CD4-positive, alpha-beta T cell treated with Interleukin-4 for 4 hours (primary cell): ENCODE results near the gene EGFL6.
A peak's percentile ranks its signal among the peaks of the same experiment; 100 is the strongest.
"Not testable (repeated sequence)": the region's sequence is repeated elsewhere in the genome, so short reads cannot be mapped to it uniquely, and the experiment has no call there.

Experiments used
- DNase-seq: peaks from one replicate; pipeline ENCODE4 v3.0.0-alpha.2; 2020

Gene EGFL6

GRCh38 chrX:13654116-13654515, 84.7 kb downstream of the EGFL6 start:
- DNase-seq: no peak

- no peak for DNase-seq
These were observed 86.3 kb downstream of the EGFL6 start for GRCh38 chrX:13655674-13656073.

GRCh38 chrX:13658602-13659001, 89.2 kb downstream of the EGFL6 start:
- DNase-seq: peak; percentile 73

GRCh38 chrX:13659063-13659462, 89.7 kb downstream of the EGFL6 start:
- no peak for DNase-seq

GRCh38 chrX:13661735-13662288, 92.4 kb downstream of the EGFL6 start:
- no peak for DNase-seq

GRCh38 chrX:13662355-13662791, 93.0 kb downstream of the EGFL6 start:
- DNase-seq: no peak

- no peak for DNase-seq
These were observed 94.6 kb downstream of the EGFL6 start for GRCh38 chrX:13664020-13664419.

GRCh38 chrX:13666836-13667235, 97.4 kb downstream of the EGFL6 start:
- DNase-seq: no peak

GRCh38 chrX:13667919-13668318, 98.5 kb downstream of the EGFL6 start:
- no peak for DNase-seq

- peak; percentile 74 for DNase-seq
These were observed 99.9 kb downstream of the EGFL6 start for GRCh38 chrX:13669246-13669737.

- not testable (repeated sequence) for DNase-seq
These were observed 100.4 kb downstream of the EGFL6 start for GRCh38 chrX:13669755-13670154.

GRCh38 chrX:13670197-13670596, 100.8 kb downstream of the EGFL6 start:
- DNase-seq: no peak

- no peak for DNase-seq
These were observed 103.6 kb downstream of the EGFL6 start for GRCh38 chrX:13673016-13673415.

GRCh38 chrX:13676885-13677284, 107.5 kb downstream of the EGFL6 start:
- no peak for DNase-seq

- DNase-seq: not testable (repeated sequence)
These were observed 110.3 kb downstream of the EGFL6 start for GRCh38 chrX:13679700-13680099.

GRCh38 chrX:13681595-13681994, 112.2 kb downstream of the EGFL6 start:
- no peak for DNase-seq
